ENCODE results near the gene TCL1B. TPM values are rescaled to one million over a fixed set of nuclear protein-coding genes. Genes with fewer than 3 reads are reported as not detected.

TCL1B gene
- total and polyA plus RNA-seq, 2 donors (not counting 3 experiments of a cell fraction or from before 2014, with no cell fraction given) = not detected

DNA sequence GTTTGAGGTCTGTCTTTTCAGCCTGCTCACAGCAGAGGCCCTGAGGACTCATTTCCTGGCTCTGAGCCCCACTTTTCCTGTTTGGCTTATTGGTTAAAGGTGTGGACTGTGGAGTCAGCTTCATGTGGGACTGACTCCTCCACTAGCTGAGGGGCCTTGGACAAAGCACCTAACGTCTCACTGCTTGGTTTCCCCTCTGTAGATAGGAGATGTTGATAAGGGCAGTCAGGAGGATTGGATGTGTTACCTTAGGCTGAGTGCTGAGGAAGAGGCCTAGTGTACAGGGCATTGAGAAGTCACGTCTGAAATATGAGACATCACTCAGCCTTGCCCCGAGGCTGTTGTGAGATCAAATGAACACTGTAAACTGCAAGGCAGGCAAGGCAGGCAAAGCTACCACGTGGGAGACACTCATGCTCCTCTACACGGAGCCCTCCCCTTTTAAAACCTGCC is 54.8 kb downstream of the TCL1B start:
- Histone ChIP-seq H2AFZ (ENCODE audit: low read depth, low read length) (no peak overlapping the region), H3K36me3 (ENCODE audit: control insufficient read depth in 2 of 2, extremely low read depth in 1 of 2, insufficient read depth in 2 of 2, low read length in 2 of 2) (no peaks in the 10 kb centered on the region), H3K4me2 (ENCODE audit: insufficient read depth, low read length) (no peak overlapping the region), H3K79me2 (ENCODE audit: control insufficient read depth, insufficient read depth, low read length) (no peaks in the 10 kb centered on the region), H3K27me3 (ENCODE audit: control insufficient read depth in 2 of 2, insufficient read depth in 2 of 2, low read length in 2 of 2) (no peaks in the 10 kb centered on the region), H3K9me1 (replicated peaks; ENCODE audit: control insufficient read depth, extremely low read depth, insufficient read depth, low read length) (no peaks in the 10 kb centered on the region), H4K20me1 (replicated peaks; ENCODE audit: control insufficient read depth, extremely low read depth, insufficient read depth, low read length) (no peaks in the 10 kb centered on the region), H3K9ac (replicated peaks; ENCODE audit: extremely low read depth, insufficient read depth, low read length) (no peak overlapping the region), H3K4me3 (replicated peaks in 1 of 3; ENCODE audit: insufficient read depth in 1 of 3, low read depth in 1 of 3, low read length in 3 of 3) (no peak overlapping the region), H3K27ac (ENCODE audit: insufficient read depth, low read depth, low read length) (no peak overlapping the region), H3K4me1 (ENCODE audit: control insufficient read depth, extremely low read depth, insufficient read depth, low read length) (no peaks in the 10 kb centered on the region), H3K9me3 (replicated peaks; ENCODE audit: control insufficient read depth, insufficient read depth, low read length) (no peaks in the 10 kb centered on the region)
- DNase-seq (ENCODE audit: low read depth, low spot score) (no peak), FAIRE-seq (no peak)
- BruUV-seq (replicated peaks) = no TSS peak
- CTCF ChIA-PET = no interaction called here
- dilution Hi-C loops (cut with MboI; ENCODE audit: extremely low pct_ligation_motif_present, low sequenced_read_pairs) = no loop called here
- POLR2A ChIA-PET = no interaction called here
- TF ChIP-seq POLR2AphosphoS5 (IDR thresholded peaks at IDR 0.05; ENCODE audit: insufficient read depth, low read depth, low read length) (no peak), POLR2A (IDR thresholded peaks at IDR 0.05; ENCODE audit: low read depth, low read length) (no peak), JUN (IDR thresholded peaks at IDR 0.05; ENCODE audit: borderline replicate concordance, insufficient read depth, insufficient read length, low read depth) (no peak), GATA2 (IDR thresholded peaks at IDR 0.05; ENCODE audit: insufficient read depth, insufficient read length, low read depth, low read length) (no peak), FOS (IDR thresholded peaks at IDR 0.05; ENCODE audit: borderline replicate concordance, insufficient read depth, low read length) (no peak), EZH2 (IDR thresholded peaks at IDR 0.05; ENCODE audit: borderline replicate concordance, low read depth, low read length, severe bottlenecking) (no peak), MYC (IDR thresholded peaks at IDR 0.05; ENCODE audit: low read depth, low read length) (no peak)
- TF ChIP-seq, protein P1, sequence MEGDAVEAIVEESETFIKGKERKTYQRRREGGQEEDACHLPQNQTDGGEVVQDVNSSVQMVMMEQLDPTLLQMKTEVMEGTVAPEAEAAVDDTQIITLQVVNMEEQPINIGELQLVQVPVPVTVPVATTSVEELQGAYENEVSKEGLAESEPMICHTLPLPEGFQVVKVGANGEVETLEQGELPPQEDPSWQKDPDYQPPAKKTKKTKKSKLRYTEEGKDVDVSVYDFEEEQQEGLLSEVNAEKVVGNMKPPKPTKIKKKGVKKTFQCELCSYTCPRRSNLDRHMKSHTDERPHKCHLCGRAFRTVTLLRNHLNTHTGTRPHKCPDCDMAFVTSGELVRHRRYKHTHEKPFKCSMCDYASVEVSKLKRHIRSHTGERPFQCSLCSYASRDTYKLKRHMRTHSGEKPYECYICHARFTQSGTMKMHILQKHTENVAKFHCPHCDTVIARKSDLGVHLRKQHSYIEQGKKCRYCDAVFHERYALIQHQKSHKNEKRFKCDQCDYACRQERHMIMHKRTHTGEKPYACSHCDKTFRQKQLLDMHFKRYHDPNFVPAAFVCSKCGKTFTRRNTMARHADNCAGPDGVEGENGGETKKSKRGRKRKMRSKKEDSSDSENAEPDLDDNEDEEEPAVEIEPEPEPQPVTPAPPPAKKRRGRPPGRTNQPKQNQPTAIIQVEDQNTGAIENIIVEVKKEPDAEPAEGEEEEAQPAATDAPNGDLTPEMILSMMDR (IDR thresholded peaks at IDR 0.05; ENCODE audit: extremely low read depth in 1 of 2, insufficient read depth in 1 of 2, low read depth in 1 of 2, low read length in 2 of 2) = no peak
- TF ChIP-seq, protein P2, sequence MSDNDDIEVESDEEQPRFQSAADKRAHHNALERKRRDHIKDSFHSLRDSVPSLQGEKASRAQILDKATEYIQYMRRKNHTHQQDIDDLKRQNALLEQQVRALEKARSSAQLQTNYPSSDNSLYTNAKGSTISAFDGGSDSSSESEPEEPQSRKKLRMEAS (IDR thresholded peaks at IDR 0.05; ENCODE audit: insufficient read depth, insufficient read length) = no peak
- intact Hi-C loops (cut with micrococcal nuclease) = no loop called here

All from endothelial cell of umbilical vein (primary cell).